ENCODE results near the gene EDEM2. TPM values are rescaled to one million over a fixed set of nuclear protein-coding genes. Genes with fewer than 3 reads are reported as not detected.
"Not testable (repeated sequence)": the region's sequence is repeated elsewhere in the genome, so short reads cannot be mapped to it uniquely, and the experiment has no call there.

EDEM2 gene
- polyA plus RNA-seq, 10 donors: 7.7 to 10.2 (median 8.8) TPM

DNA sequence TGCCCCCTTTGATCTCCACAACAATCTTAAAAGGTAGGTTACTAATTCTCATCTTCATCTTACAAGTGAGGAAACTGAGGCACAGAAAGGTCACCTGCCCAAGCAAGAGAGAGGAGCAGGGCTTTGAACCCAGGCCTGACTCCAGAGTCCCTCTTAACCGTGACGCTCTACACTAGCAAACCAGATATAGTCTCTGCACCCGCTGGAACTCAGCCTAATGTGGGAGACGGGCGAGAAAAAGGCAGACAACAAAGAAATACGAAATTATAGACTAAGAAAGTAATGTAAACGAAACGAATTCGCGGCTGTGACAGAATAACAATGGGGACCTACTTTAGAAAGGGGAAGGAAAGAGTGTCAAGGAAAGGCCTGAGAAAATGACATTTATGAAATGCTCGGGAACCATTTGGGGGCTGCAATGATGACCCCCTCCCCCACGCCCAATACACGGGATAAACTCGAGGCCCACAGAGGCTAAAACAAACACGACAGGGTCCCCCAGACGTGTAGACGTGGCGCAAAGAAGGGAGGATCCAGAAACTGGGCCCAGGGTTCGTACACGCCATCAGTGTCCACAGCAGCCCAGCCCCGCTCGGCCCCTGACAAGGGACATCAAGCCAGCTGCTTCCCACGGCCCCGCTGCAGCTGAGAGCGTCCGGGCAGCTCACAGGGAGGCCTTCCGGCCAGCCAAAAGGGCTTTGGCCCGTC, 55.2 kb downstream of the EDEM2 start:
- DNase-seq: peak in 2 of 3 donors; percentile 10 to 77

DNA sequence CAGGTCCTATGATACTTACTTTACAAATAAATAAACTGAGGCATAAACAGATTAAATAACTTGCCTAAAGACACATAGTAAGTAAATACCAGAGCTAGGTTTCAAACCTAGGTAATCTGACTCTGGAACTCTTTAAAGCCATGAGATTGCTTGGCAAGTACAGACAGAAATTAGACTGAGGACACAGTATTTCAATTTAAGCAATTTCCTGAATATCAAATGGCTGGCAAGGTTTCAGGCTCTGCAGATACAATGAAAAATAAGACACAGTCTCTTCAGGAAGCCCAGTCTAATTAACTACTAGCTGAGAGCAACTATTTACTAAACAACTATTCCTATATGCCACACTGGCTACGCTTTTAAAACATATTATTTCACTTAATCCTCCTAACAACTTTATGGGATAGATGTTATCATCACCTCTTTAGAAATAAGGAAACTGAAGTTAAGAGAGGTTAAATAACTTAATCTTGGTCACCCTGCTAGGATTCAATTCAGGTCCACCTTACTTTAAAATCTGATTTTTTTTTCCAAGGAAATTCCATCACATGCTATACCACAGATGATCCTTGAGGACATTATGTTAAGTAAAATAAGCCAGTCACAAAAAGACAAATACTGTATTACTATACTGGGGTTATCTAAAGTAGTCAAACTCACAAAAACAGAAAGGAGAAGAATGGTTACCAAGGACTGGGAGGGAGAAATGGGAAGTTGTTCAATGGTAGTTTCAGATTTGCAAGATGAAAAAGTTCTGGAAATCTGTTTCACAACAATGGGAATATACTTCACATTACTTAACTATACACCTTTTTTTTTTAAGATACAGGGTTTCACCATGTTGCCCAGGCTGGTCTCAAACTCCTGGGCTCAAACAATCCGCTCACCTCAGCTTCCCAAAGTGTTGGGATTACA, 58.6 kb downstream of the EDEM2 start:
- DNase-seq: no peak

DNA sequence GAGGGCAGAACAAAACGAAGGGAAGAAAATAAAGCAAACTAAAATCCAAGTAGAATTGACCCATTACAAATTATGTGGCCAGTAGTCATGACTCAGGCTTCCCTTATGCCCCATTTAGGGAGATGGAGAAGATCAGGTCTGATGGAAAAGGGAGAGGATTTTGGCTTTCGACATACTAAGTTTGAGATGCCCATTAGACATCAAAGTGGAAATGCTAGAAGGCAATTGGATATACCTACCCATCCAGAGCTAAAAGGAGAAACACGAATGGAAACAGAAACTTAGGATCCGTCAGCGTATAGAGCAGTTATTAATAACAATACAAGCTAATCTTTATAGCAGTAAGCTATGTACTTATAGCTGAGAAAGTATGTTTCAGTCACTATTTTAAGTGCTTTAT, 59.3 kb downstream of the EDEM2 start:
- DNase-seq: no peak

DNA sequence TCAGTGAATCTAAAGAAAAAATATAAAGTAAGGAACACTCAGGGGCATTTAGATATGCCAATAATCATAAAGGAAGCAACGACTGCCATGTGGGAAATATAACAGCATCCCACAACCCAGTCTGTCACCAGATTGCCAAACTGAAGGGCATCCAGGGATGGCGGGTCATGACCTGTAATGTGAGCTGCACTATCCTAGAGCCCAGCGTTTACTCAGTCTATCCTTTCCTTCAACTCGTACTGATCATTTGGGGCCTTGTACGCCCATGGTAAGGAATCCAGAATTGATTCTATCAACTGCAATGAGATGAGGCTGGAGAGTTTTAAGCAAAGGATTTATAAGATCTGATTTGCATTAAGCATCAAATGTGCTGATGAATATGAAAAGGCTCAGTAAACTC, 59.8 kb downstream of the EDEM2 start:
- no peak for DNase-seq

- DNase-seq: no peak
Measured at GRCh38 chr20:35085477-35086225, 61.5 kb downstream of the EDEM2 start.

DNA sequence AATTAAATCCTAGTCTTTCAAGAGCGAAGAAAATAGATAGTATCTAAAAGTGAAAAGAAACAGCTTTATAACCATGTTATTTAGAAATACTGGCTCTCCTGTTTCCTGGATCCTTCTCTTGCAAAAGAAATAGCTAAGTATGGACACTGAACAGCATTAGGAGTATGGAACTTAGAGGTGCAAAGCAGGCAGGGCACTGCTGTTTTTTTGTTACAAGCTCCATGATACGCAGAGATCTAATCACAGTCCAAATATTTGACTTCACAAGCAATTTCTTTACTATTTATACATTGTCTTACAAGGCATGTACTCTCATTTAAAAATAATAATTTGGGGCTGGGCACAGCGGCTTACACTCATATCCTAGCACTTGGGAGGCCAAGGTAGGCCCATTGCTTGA, 62.1 kb downstream of the EDEM2 start:
- no peak for DNase-seq

DNA sequence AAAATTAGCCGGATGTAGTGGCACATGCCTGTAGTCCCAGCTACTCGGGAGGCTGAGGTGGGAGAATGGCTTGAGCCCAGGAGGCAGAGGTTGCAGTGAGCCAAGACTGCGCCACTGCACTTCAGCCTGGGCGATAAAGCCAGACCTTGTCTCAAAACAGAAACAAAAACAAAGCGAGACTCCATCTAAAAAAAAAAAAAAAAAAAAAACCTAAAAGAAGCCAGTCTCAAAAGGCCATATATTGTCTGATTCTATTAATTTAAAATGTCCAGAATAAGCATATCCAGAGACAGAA, 66.8 kb downstream of the EDEM2 start:
- DNase-seq: not testable (repeated sequence)

DNA sequence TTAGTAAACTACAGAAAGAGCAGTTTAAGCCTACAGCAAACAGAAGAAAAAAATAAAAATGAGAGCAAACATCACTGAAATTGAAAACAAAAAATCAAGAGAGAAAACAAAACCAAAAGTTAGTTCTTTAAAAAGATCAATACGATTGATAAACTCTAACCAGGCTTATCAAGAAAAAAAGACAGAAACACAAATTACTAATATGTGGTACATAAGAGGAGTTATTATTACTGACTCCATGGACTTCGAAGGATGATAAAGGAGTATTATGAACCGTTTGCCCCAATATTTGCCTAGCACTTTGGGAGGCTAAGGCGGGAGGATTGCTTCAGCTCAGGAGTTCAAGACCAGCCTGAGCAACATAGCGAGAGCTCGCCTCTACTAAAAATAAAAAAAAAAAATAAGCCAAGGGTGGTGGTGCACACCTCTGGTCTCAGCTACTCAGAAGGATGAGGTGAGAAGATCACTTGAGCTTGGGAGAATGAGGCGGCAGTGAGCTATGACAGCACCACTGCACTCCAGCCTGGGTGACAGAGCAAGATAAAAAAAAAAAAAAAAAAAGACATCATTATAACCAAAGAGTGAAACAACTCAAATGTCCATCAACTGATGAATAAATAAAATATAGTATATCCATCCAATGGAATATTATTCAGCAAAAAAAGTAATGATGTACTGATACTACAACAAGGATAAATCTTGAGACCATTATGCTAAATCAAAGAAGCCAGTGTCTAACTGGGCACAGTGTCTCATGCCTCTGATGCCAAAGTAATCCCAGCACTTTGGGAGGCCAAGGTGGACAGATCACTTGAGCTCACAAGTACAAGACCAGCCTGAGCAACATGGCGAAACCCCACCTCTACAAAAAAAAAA, 67.4 kb downstream of the EDEM2 start:
- DNase-seq: no peak

GRCh38 chr20:35077872-35078271, 69.3 kb downstream of the EDEM2 start:
- DNase-seq: no peak

DNA sequence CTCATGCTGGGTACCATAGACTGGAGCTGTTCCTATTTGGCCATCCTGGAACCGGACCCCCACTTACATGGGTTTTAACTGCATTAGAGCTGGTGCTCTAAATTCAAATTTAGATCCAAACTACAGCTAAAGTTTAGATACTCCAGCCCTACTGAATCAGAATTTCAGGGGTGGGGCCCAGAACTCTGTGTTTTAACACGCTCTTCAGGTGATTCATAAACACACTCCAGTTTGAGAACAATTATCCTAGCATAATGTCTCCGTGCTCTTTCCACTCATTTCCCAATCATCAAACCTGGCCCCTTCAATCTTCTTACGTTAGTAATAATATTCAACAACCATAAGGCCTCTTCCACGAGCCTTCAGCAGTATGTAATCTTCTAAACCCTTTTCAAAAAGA, 69.8 kb downstream of the EDEM2 start:
- no peak for DNase-seq

DNA sequence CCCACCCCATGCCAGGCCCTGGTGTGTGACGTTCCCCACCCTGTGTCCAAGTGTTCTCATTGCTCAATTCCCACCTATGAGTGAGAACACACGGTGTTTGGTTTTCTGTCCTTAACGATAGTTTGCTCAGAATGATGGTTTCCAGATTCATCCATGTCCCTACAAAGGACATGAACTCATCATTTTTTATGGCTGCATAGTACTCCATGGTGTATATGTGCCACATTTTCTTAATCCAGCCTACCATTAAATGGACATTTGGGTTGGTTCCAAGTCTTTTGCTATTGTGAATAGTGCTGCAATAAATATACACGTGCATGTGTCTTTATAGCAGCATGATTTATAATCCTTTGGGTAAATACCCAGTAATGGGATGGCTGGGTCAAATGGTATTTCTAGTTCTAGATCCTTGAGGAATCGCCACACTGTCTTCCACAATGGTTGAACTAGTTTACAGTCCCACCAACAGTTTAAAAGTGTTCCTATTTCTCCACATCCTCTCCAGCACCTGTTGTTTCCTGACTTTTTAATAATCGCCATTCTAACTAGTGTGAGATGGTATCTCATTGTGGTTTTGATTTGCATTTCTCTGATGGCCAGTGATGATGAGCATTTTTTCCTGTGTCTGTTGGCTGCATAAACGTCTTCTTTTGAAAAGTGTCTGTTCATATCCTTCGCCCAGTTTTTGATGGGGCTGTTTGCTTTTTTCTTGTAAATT, 75.5 kb downstream of the EDEM2 start:
- not testable (repeated sequence) for DNase-seq

- DNase-seq: no peak
Measured at GRCh38 chr20:35066194-35066593, 80.9 kb downstream of the EDEM2 start.

Other genes with a start within 250 kb of the EDEM2 start
- gene GSS, start 191.5 kb downstream of the EDEM2 start, polyA plus RNA-seq (ENCODE audit: insufficient read length in 10 of 10): 10 to 100 TPM; 22.5 to 34.4 (median 28.2) TPM
- gene MYH7B, start 191.5 kb downstream of the EDEM2 start, polyA plus RNA-seq (ENCODE audit: insufficient read length in 10 of 10): 100 to 1,000 TPM in 1 of 10 donors, 10 to 100 TPM in 9; 18.4 to 132 (median 74.6) TPM
- 10 to 100 TPM; 49.4 to 63.2 (median 54.0) TPM for gene TRPC4AP, start 54.5 kb downstream of the EDEM2 start, polyA plus RNA-seq (ENCODE audit: insufficient read length in 10 of 10)
- gene PROCR, start 24.7 kb upstream of the EDEM2 start, polyA plus RNA-seq (ENCODE audit: insufficient read length in 10 of 10): 10 to 100 TPM; 37.4 to 58.1 (median 46.2) TPM
- under 1 TPM; 0.25 to 0.59 (median 0.51) TPM for gene MMP24, start 79.4 kb upstream of the EDEM2 start, polyA plus RNA-seq (ENCODE audit: insufficient read length in 10 of 10)
- 10 to 100 TPM; 18.9 to 25.9 (median 21.9) TPM for gene MMP24OS, start 130.8 kb upstream of the EDEM2 start, polyA plus RNA-seq (ENCODE audit: insufficient read length in 10 of 10)
- gene EIF6, start 137.4 kb upstream of the EDEM2 start, polyA plus RNA-seq (ENCODE audit: insufficient read length in 10 of 10): 100 to 1,000 TPM in 1 of 10 donors, 10 to 100 TPM in 9; 50.4 to 100 (median 69.3) TPM
- 1 to 10 TPM in 2 of 10 donors, not detected in 8; 3.0 to 4.7 TPM for gene FAM83C, start 145.1 kb upstream of the EDEM2 start, polyA plus RNA-seq (ENCODE audit: insufficient read length in 10 of 10)